Epithelial cell of proximal tubule (primary cell): Measurements from ENCODE around the gene ACBD3. TPM values are rescaled to one million over a fixed set of nuclear protein-coding genes. Genes with fewer than 3 reads are reported as not detected.

Experiments
- DNase-seq: peaks from one replicate; pipeline ENCODE4 v3.0.0-alpha.2; 2011; ENCODE audit warnings: low read depth
- H3K4me3 ChIP-seq: 2 replicates; pipeline ENCODE4 v1.5.1; 2011; ENCODE audit warnings: low read depth, mild to moderate bottlenecking, low read length
- total RNA-seq: library from RNA; depleted of rRNA; stranded (reverse); fragments of >200 nt; gene quantifications from 2 replicates; pipeline ENCODE4 v1.2.3, GENCODE V29; 2015
- TF ChIP-seq, protein P1 (sequence below): conservative IDR thresholded peaks from 2 replicates; pipeline ENCODE4 v1.5.1; 2012; ENCODE audit warnings: low read depth, mild to moderate bottlenecking, low read length

Gene ACBD3
- total RNA-seq, 1 donor from 2014 or later: 34.8 TPM

DNA sequence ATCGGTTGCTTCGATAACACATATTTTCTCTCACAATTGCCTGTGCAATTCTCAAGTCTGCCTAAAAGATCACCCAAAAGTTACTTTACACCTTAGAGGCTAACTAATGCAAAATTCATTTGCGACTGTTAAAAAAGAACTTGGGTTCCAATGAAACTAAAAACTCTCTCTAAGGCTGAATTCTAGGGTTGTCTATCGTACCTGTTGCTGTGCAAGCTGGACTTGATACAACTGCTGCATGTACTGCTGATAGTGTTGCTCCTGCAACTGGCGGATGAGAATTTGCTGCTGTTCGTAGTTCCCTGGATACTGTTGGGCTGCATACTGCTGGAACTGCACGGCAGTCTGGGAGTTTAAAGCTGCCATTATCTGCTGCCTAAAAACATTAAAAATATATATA is 27.6 kb downstream of the ACBD3 start:
- H3K4me3 ChIP-seq: no peak overlapping the region
- TF ChIP-seq, protein P1, sequence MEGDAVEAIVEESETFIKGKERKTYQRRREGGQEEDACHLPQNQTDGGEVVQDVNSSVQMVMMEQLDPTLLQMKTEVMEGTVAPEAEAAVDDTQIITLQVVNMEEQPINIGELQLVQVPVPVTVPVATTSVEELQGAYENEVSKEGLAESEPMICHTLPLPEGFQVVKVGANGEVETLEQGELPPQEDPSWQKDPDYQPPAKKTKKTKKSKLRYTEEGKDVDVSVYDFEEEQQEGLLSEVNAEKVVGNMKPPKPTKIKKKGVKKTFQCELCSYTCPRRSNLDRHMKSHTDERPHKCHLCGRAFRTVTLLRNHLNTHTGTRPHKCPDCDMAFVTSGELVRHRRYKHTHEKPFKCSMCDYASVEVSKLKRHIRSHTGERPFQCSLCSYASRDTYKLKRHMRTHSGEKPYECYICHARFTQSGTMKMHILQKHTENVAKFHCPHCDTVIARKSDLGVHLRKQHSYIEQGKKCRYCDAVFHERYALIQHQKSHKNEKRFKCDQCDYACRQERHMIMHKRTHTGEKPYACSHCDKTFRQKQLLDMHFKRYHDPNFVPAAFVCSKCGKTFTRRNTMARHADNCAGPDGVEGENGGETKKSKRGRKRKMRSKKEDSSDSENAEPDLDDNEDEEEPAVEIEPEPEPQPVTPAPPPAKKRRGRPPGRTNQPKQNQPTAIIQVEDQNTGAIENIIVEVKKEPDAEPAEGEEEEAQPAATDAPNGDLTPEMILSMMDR: no peak
- no peak for DNase-seq

DNA sequence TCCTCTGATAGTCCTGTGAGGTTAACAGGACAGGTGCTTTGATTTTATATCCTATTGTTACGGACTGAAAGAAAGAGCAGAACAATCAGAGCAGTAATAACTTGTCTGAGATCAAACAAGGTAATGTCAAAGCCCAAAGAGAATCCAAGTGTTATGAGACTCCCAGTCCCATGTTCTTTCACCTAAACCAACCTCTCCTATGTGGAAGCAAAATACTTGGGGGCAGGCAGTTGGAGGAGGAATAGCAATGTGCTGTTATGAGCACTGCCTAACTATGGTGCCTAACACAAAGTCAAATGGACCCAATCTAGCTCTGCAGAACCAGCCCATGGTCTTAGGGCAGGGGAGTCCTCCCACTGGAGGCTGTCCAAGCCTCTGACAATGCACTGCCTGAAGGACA is 28.1 kb downstream of the ACBD3 start:
- TF ChIP-seq, protein P1: no peak
- H3K4me3 ChIP-seq: no peak overlapping the region
- DNase-seq: no peak

DNA sequence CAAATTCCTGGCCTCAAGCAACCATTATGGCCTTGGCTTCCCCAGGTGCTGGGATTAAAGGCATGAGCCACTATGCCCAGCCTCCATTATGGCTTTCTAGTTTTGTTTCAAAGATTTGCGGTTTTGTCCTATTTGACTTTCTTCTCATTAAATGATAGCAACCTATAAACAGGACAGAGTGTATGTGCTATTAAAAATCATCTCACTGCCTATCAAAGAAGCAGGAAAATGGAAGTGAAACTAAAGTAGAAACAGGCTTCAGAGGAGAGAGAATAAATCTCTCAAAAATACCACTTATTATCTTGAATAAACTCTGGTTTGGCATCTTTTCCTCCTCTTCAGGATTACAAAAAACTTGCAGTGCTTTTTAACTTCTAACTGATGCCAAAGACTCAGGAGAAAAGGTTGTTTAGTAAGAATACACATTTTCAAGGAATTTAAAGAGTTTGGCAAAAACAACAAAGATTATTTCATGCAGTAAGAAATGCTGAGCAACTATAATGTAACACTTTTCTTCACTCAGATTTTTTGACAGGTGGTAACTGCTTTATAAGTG is 28.7 kb downstream of the ACBD3 start:
- DNase-seq: no peak
- TF ChIP-seq, protein P1: no peak
- H3K4me3 ChIP-seq: no peak overlapping the region

DNA sequence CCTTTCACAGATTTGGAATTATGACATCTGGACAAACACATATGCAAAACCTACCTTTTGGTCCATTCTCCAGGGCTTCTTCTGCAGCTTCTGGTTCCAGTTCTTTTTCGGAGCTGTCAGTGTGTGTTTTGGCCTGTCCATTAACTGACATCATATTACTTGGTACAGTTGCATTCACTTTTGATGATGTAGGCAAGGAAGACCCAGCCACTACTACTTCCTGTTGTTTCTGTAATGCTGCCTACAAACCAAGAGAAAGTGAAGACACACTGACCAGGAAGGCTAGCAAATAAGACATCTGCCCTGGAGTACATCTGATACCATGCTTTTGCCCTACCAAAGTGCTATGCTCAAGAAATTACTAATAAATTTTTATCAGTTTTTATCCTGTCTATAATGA is 31.9 kb downstream of the ACBD3 start:
- H3K4me3 ChIP-seq: no peak overlapping the region
- TF ChIP-seq, protein P1: no peak
- DNase-seq: no peak

DNA sequence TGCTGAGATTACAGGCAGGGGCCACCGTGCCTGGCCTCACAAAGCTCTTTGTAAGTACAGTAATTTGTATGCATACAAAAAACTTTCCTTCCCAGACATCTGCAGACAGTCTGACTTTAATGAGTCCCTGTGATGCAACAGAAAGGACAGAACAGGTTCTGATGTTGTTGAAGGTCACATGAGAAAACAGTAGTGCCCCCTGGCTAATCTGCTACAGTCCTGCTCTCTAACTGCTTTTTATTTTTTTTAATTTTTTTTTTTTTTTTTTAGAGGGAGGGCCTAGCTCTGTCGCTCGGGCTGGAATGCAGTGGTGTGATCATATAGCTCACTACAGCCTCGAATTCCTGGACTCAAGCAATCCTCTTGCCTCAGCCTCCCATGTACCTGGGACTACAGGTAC is 36.7 kb downstream of the ACBD3 start:
- DNase-seq: no peak
- H3K4me3 ChIP-seq: no peak overlapping the region
- TF ChIP-seq, protein P1: peak; percentile 18

DNA sequence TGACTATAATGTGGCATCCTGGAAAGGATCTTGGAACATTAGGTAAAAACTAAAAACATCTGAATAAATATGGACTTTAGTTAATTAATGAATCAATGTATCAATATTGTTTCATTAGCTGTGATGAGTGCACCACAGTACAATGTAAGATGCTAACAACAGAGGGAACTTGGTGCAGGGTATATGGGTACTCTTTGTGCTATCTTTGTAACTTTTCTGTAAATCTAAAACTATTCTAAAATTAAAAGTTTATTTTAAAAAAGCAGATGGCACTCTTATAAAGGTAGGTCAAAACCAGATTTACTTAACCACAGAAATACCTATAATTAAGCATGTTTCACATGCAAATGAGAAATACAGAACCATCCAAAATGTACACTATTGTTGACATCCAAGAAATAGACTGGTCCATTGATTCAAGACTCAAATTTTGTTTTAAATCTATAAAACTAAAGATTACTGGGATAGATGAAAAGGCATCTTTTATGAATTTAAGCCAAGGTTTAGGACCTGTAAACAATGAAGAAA is 38.4 kb downstream of the ACBD3 start:
- H3K4me3 ChIP-seq: no peak overlapping the region
- TF ChIP-seq, protein P1: no peak
- DNase-seq: no peak

DNA sequence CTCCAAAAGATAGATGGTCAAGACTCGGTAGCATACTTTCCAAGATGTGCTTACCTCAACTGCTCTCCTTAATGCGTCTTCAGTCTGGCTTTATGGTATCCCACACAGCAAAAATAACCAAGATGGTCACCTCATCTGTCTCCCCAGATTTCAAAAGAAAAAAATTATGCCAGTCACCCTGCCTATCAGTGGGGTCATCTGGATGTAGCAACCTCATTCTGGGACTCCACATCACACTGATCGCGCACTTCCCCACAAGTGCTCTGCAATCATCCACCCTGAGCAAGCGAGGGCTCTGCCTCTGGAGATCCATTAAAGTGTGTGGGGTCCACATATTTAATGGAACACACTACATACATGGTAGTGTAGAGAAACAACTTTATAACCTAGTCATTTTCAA is 42.5 kb downstream of the ACBD3 start:
- no peak overlapping the region for H3K4me3 ChIP-seq
- TF ChIP-seq, protein P1: no peak
- DNase-seq: no peak
